NB4 (cell line): ENCODE results near the gene ARHGAP24.

Experiments used
- DNase-seq: peaks from one replicate; pipeline ENCODE4 v3.0.0; 2010; ENCODE audit warnings: low read depth
- H3K4me3 ChIP-seq: one replicate; pipeline ENCODE4 v1.5.1; 2011; ENCODE audit warnings: mild to moderate bottlenecking, low read depth, low read length, moderate library complexity
- CTCF ChIP-seq: IDR thresholded peaks from one replicate; pipeline ENCODE4 v1.5.1; 2012; ENCODE audit warnings: low read depth, low read length
- MAX ChIP-seq: IDR thresholded peaks from 2 replicates; pipeline ENCODE4 v1.6.1; 2011; ENCODE audit warnings: low read depth, low read length
- MYC ChIP-seq: IDR thresholded peaks from 2 replicates; pipeline ENCODE4 v1.6.1; 2011; ENCODE audit warnings: low read depth, low read length
- POLR2A ChIP-seq: IDR thresholded peaks from 2 replicates; pipeline ENCODE4 v1.6.1; 2011; ENCODE audit warnings: mild to moderate bottlenecking; ENCODE audit not compliant: insufficient read length; ENCODE audit errors: extremely low read depth

Gene ARHGAP24

GRCh38 chr4:85474818-85475630 lies at the start of gene ARHGAP24:
Gene ARHGAP24, plus strand, starts transcription at chr4:85475150.
- peak within 1 kb of the TSS; percentile 45 for H3K4me3 ChIP-seq
- TF ChIP-seq POLR2A (no peak), MYC (peak; percentile 14; the same call in 1 of the 2 replicates)

GRCh38 chr4:85426366-85426765 lies 48.6 kb upstream of the ARHGAP24 start:
- H3K4me3 ChIP-seq, result no peak overlapping the region
- no peak for DNase-seq
- TF ChIP-seq MYC (no peak), CTCF (no peak), MAX (no peak), POLR2A (no peak)

More at GRCh38 chr4:85474818-85475630, at the start of gene ARHGAP24:
- peak; percentile 92 for DNase-seq

GRCh38 chr4:85427123-85427522 lies 47.8 kb upstream of the ARHGAP24 start:
- no peak for DNase-seq
- no peak for TF ChIP-seq MAX
- no peak for TF ChIP-seq CTCF
- no peak for TF ChIP-seq POLR2A
- no peak for TF ChIP-seq MYC

GRCh38 chr4:85430226-85430625 lies 44.7 kb upstream of the ARHGAP24 start:
- H3K4me3 ChIP-seq, result no peak overlapping the region
- no peak for DNase-seq
- TF ChIP-seq MAX (no peak), POLR2A (no peak), CTCF (no peak), MYC (no peak)

More at GRCh38 chr4:85427123-85427522, 47.8 kb upstream of the ARHGAP24 start:
- H3K4me3 ChIP-seq, result no peak overlapping the region

GRCh38 chr4:85430697-85431096 lies 44.3 kb upstream of the ARHGAP24 start:
- no peak overlapping the region for H3K4me3 ChIP-seq
- DNase-seq, result no peak
- TF ChIP-seq POLR2A (no peak), MAX (no peak), MYC (no peak), CTCF (no peak)

- DNase-seq, result no peak
- H3K4me3 ChIP-seq, result no peak overlapping the region
- TF ChIP-seq MAX, result no peak
- no peak for TF ChIP-seq MYC
- TF ChIP-seq POLR2A, result no peak
- no peak for TF ChIP-seq CTCF
Observed at GRCh38 chr4:85431156-85431555, 43.8 kb upstream of the ARHGAP24 start.
